ENCODE results near the gene MRPL36. TPM values are rescaled to one million over a fixed set of nuclear protein-coding genes. Genes with fewer than 3 reads are reported as not detected.

MRPL36 gene
- total RNA-seq, 4 donors from 2014 or later: 37.7 to 63.4 (median 46.7) TPM

- no peak for TF ChIP-seq CTCF (IDR thresholded peaks at IDR 0.05)
- no peak for TF ChIP-seq POLR2A (IDR thresholded peaks at IDR 0.05)
- no peak for TF ChIP-seq POLR2AphosphoS5 (IDR thresholded peaks at IDR 0.05)
- TF ChIP-seq EP300 (IDR thresholded peaks at IDR 0.05): no peak
- Histone ChIP-seq H3K4me3 (no peak overlapping the region), H3K4me1 (no peaks in the 10 kb centered on the region), H3K27ac (no peak overlapping the region), H3K36me3 (peaks cover 0 to 100% of the 10 kb centered on the region in 2 donors), H3K27me3 (no peaks in the 10 kb centered on the region), H3K9me3 (no peaks in the 10 kb centered on the region)
- WGBS, 2 donors (ENCODE audit: low coverage in 1 of 2): 94 to 96% methylated on average over 3 to 24 of the region's 30 CpGs
- ATAC-seq: no peak
Measured at GRCh38 chr5:1814183-1815020, 14.8 kb upstream of the MRPL36 start.

- H3K36me3 ChIP-seq: peaks cover 0 to 100% of the 10 kb centered on the region in 2 donors
- no peaks in the 10 kb centered on the region for H3K27me3 ChIP-seq
- no peak overlapping the region for H3K4me3 ChIP-seq
- 87 to 90% methylated on average over 9 to 10 of the region's 10 CpGs for WGBS, 2 donors (ENCODE audit: low coverage in 1 of 2)
- TF ChIP-seq CTCF (IDR thresholded peaks at IDR 0.05): no peak
- no peak for TF ChIP-seq POLR2A (IDR thresholded peaks at IDR 0.05)
- no peak for TF ChIP-seq EP300 (IDR thresholded peaks at IDR 0.05)
- TF ChIP-seq POLR2AphosphoS5 (IDR thresholded peaks at IDR 0.05): no peak
- no peak for ATAC-seq
- no peaks in the 10 kb centered on the region for H3K4me1 ChIP-seq
- H3K9me3 ChIP-seq: no peaks in the 10 kb centered on the region
- no peak overlapping the region for H3K27ac ChIP-seq
Measured at GRCh38 chr5:1810581-1811101, 11.0 kb upstream of the MRPL36 start.

GRCh38 chr5:1809416-1810035, 9.9 kb upstream of the MRPL36 start:
- H3K9me3 ChIP-seq: no peaks in the 10 kb centered on the region
- 85 to 87% methylated on average over 10 to 27 of the region's 32 CpGs for WGBS, 2 donors (ENCODE audit: low coverage in 1 of 2)
- ATAC-seq: no peak

DNA sequence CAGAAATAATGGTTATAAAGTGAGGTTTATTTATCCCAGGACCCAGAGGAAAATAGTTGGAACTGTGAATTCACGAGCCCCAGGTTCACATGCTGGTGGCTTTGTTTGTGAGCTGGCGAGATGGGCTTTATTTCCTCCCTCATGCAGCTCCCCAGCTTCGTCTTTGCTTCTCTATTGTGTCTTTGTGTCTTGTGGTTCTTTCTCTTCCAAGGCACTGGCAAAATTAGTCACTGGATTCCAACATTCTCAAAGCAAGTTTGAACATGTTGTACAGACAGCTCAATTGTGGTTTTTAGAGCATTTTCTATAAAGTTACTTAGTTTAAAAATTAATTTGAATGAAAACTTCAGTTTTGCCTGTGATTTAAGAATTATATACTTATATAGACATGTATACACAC, 8.8 kb upstream of the MRPL36 start:
- Histone ChIP-seq H3K27ac (no peak overlapping the region), H3K9me3 (no peaks in the 10 kb centered on the region), H3K36me3 (peaks cover 0 to 100% of the 10 kb centered on the region in 2 donors), H3K27me3 (no peaks in the 10 kb centered on the region), H3K4me3 (no peak overlapping the region), H3K4me1 (peaks cover 0 to 13% (median 0%) of the 10 kb centered on the region in 3 donors)
- ATAC-seq: no peak
- TF ChIP-seq EP300 (IDR thresholded peaks at IDR 0.05) (no peak), CTCF (IDR thresholded peaks at IDR 0.05) (no peak), POLR2AphosphoS5 (IDR thresholded peaks at IDR 0.05) (no peak), POLR2A (IDR thresholded peaks at IDR 0.05) (no peak)
- WGBS, 2 donors (ENCODE audit: low coverage in 1 of 2): 56 to 100% methylated on average over 1 to 3 of the region's 3 CpGs

More at GRCh38 chr5:1809416-1810035, 9.9 kb upstream of the MRPL36 start:
- H3K27ac ChIP-seq: no peak overlapping the region
- H3K27me3 ChIP-seq: no peaks in the 10 kb centered on the region
- peaks cover 0 to 4% (median 0%) of the 10 kb centered on the region in 3 donors for H3K4me1 ChIP-seq
- H3K36me3 ChIP-seq: peaks cover 0 to 100% of the 10 kb centered on the region in 2 donors
- TF ChIP-seq EP300 (IDR thresholded peaks at IDR 0.05): no peak
- no peak for TF ChIP-seq POLR2AphosphoS5 (IDR thresholded peaks at IDR 0.05)
- no peak for TF ChIP-seq CTCF (IDR thresholded peaks at IDR 0.05)
- no peak for TF ChIP-seq POLR2A (IDR thresholded peaks at IDR 0.05)
- H3K4me3 ChIP-seq: no peak overlapping the region

All from gastroesophageal sphincter (tissue), 4 donors.